GM12878 (cell line): ENCODE data around the gene NAA60. TPM values are rescaled to one million over a fixed set of nuclear protein-coding genes. Genes with fewer than 3 reads are reported as not detected.

Source experiments
- BHLHE40 ChIP-seq, 2 experiments: fragments of 450-650 bp in 1 of 2; IDR thresholded peaks; 2 replicates each; pipeline ENCODE4 v1.6.1; 2011 to 2017; ENCODE audit warnings: low read depth in 2 of 2, borderline replicate concordance in 1 of 2, improper control_type of control experiment in 1 of 2, low read length in 1 of 2, mild to moderate bottlenecking in 1 of 2
- ETV6 ChIP-seq, 2 experiments: fragments of 450-650 bp in 1 of 2; IDR thresholded peaks in 1 of 2; conservative IDR thresholded peaks in 1 of 2; 2 replicates each; pipeline ENCODE4 v1.6.1; 2014; ENCODE audit warnings: antibody characterized with exemption in 1 of 2, borderline replicate concordance in 1 of 2, low read depth in 1 of 2, mild to moderate bottlenecking in 1 of 2, moderate library complexity in 1 of 2
- EZH2 ChIP-seq: IDR thresholded peaks from 2 replicates; pipeline ENCODE4 v1.6.1; 2012; ENCODE audit warnings: low read depth, mild to moderate bottlenecking, control low read depth, inconsistent platforms, low read length, borderline replicate concordance; ENCODE audit not compliant: control insufficient read depth
- HDGF ChIP-seq: fragments of 450-650 bp; IDR thresholded peaks from 2 replicates; pipeline ENCODE4 v1.6.1; 2016; ENCODE audit warnings: antibody characterized with exemption
- IRF4 ChIP-seq: IDR thresholded peaks from 2 replicates; pipeline ENCODE4 v1.6.1; 2011; ENCODE audit warnings: low read depth, low read length
- KDM1A ChIP-seq: fragments of 200-600 bp; sonication (generic); IDR thresholded peaks from 2 replicates; pipeline ENCODE4 v1.6.1; 2016; ENCODE audit warnings: borderline replicate concordance
- NR2C1 ChIP-seq: fragments of 450-650 bp; IDR thresholded peaks from 2 replicates; pipeline ENCODE4 v1.6.1; 2017; ENCODE audit warnings: antibody characterized with exemption, mild to moderate bottlenecking, moderate library complexity
- NR2C2 ChIP-seq: IDR thresholded peaks from 2 replicates; pipeline ENCODE4 v1.6.1; 2011; ENCODE audit warnings: borderline replicate concordance, low read depth; ENCODE audit not compliant: control insufficient read depth, insufficient read length
- PAX8 ChIP-seq: fragments of 450-650 bp; IDR thresholded peaks from 2 replicates; pipeline ENCODE4 v1.6.1; 2017; ENCODE audit warnings: mild to moderate bottlenecking, moderate library complexity
- PML ChIP-seq: IDR thresholded peaks from 2 replicates; pipeline ENCODE4 v1.6.1; 2012; ENCODE audit warnings: low read length, inconsistent platforms
- RAD21 ChIP-seq: IDR thresholded peaks from 2 replicates; pipeline ENCODE4 v1.6.1; 2011; ENCODE audit warnings: mild to moderate bottlenecking, low read depth, low read length, moderate library complexity; ENCODE audit not compliant: insufficient read depth
- RAD51 ChIP-seq: fragments of 450-650 bp; IDR thresholded peaks from 2 replicates; pipeline ENCODE4 v1.6.1; 2016; ENCODE audit warnings: moderate library complexity, mild to moderate bottlenecking, inconsistent platforms
- RUNX3 ChIP-seq: IDR thresholded peaks from 2 replicates; pipeline ENCODE4 v1.6.1; 2012; ENCODE audit warnings: low read length, inconsistent platforms
- SMARCA5 ChIP-seq: fragments of 450-650 bp; IDR thresholded peaks from 2 replicates; pipeline ENCODE4 v1.6.1; 2017; ENCODE audit warnings: mild to moderate bottlenecking
- STAT3 ChIP-seq: IDR thresholded peaks from 2 replicates; pipeline ENCODE4 v1.6.1; 2011; ENCODE audit warnings: low read depth, low read length, improper control_type of control experiment
- TCF7 ChIP-seq: IDR thresholded peaks from 2 replicates; pipeline ENCODE4 v1.6.1; 2014; ENCODE audit warnings: antibody characterized with exemption, borderline replicate concordance
- ZNF217 ChIP-seq: fragments of 450-650 bp; IDR thresholded peaks from 2 replicates; pipeline ENCODE4 v1.6.1; 2017; ENCODE audit warnings: antibody characterized with exemption, mild to moderate bottlenecking
- ZNF622 ChIP-seq: fragments of 450-650 bp; IDR thresholded peaks from 2 replicates; pipeline ENCODE4 v1.6.1; 2017; ENCODE audit warnings: mild to moderate bottlenecking, inconsistent platforms
- polyA plus RNA-seq, 11 experiments: library from polyadenylated mRNA; depleted of rRNA in 4 of 11; unstranded in 6 of 11; stranded (reverse) in 5 of 11; fragments of >200 nt; fragmentation: Nextera tagmentation in 4 of 11; fragmentation: Illumina TruSeq in 1 of 11; extraction: Ambion mirVana in 4 of 11; extraction: Trizol in 1 of 11; gene quantifications; 1 replicate in 1 of 11; 2 replicates in 10 of 11; pipeline versions ENCODE4 v1.2.1 to v1.2.3, GENCODE V29; 2011 to 2016; ENCODE audit warnings: inconsistent platforms in 2 of 11, missing spikeins in 2 of 11, low read depth in 1 of 11
- total RNA-seq, 4 experiments: library from RNA; depleted of rRNA in 3 of 4; stranded (reverse); fragments of >200 nt in 3 of 4; fragmentation: Illumina TruSeq in 1 of 4; extraction: Trizol in 1 of 4; gene quantifications; 2 replicates each; pipeline versions ENCODE4 v1.2.1 to v1.2.3, GENCODE V29; 2013 to 2021
- TF ChIP-seq, protein P1 (sequence below), 3 experiments: IDR thresholded peaks in 2 of 3; conservative IDR thresholded peaks in 1 of 3; 2 replicates each; pipeline ENCODE4 v1.5.1; 2011; ENCODE audit warnings: low read depth in 3 of 3, low read length in 3 of 3, mild to moderate bottlenecking in 3 of 3, control low read depth in 2 of 3, moderate library complexity in 2 of 3, inconsistent platforms in 1 of 3, mixed read lengths in 1 of 3; ENCODE audit not compliant: control insufficient read depth in 2 of 3, insufficient read depth in 1 of 3; ENCODE audit errors: extremely low read depth in 1 of 3
- TF ChIP-seq, protein P2 (sequence below): IDR thresholded peaks from 2 replicates; pipeline ENCODE4 v1.6.1; 2011; ENCODE audit warnings: borderline replicate concordance, low read depth, mild to moderate bottlenecking, moderate library complexity, mixed read lengths, low read length; ENCODE audit not compliant: insufficient read depth; ENCODE audit errors: extremely low read length
- TF ChIP-seq, protein P3 (sequence below): IDR thresholded peaks from 2 replicates; pipeline ENCODE4 v1.6.1; 2011; ENCODE audit warnings: mild to moderate bottlenecking, low read depth, low read length, moderate library complexity; ENCODE audit not compliant: insufficient replicate concordance

The NAA60 gene
- total and polyA plus RNA-seq, 10 of the 15 experiments (the other 5 are each of a cell fraction or from before 2014, with no cell fraction given) = 6.2 to 43.1 (median 34.6) TPM

DNA sequence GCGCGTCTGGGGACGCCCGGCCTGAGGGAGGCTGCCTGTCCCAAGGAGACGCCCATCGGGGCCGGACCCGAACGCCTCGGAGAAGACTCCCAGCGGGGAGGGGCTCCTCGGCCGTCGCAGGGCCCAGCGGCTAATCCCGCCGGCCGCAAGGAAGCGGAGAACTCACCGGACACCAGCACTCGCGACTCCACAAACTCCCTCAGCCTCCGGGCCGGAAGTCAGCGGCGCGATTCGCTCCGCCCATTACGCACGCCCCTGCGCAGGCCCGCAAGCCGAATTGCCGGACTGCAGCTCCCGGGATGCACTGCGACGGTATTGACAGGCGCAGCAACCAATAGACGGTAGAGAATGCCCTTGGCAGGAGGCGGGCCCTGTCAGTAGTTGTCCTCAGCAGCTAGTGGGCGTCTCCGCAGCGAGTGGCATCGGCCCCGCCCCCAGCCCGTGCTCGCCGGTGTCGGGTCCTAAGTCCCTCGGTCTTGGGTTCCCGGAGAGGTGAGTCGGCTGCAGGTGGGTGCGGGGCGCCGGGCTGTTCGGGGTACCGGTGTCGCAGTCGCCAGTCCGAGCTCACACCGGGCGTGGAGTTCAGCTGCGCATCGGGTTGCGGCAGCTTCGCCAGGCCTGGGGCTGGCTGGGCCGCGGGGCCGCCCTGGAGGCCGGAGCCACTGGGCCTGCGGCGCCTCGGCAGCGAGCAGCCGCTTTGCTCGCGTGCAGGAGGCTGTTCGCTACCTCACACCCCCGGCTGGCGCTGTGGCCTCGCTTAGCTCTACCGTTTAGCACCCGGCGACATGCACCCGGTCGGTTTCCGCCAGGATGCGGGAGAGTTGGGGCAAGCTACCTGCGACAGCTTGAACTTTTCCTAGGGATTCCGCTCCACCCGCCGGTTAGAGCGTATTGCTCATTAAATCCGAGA is 42.4 kb upstream of the NAA60 start, which contains the start of the genes ZNF174 and ZSCAN32 (continued):
- TF ChIP-seq, protein P1, sequence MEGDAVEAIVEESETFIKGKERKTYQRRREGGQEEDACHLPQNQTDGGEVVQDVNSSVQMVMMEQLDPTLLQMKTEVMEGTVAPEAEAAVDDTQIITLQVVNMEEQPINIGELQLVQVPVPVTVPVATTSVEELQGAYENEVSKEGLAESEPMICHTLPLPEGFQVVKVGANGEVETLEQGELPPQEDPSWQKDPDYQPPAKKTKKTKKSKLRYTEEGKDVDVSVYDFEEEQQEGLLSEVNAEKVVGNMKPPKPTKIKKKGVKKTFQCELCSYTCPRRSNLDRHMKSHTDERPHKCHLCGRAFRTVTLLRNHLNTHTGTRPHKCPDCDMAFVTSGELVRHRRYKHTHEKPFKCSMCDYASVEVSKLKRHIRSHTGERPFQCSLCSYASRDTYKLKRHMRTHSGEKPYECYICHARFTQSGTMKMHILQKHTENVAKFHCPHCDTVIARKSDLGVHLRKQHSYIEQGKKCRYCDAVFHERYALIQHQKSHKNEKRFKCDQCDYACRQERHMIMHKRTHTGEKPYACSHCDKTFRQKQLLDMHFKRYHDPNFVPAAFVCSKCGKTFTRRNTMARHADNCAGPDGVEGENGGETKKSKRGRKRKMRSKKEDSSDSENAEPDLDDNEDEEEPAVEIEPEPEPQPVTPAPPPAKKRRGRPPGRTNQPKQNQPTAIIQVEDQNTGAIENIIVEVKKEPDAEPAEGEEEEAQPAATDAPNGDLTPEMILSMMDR (IDR thresholded peaks at IDR 0.05 in 2 of 3, conservative IDR thresholded peaks at IDR 0.05 in 1 of 3; ENCODE audit: control insufficient read depth in 2 of 3, extremely low read depth in 1 of 3, insufficient read depth in 1 of 3, low read depth in 3 of 3, low read length in 3 of 3) = no peak
- TF ChIP-seq RAD21 = no peak
- no peak for TF ChIP-seq STAT3
- peak; percentile 84; the same call in 1 of the 2 replicates for TF ChIP-seq PML
- no peak for TF ChIP-seq IRF4
- TF ChIP-seq BHLHE40 (IDR thresholded peaks at IDR 0.05; ENCODE audit: borderline replicate concordance in 1 of 2, low read depth in 2 of 2, low read length in 1 of 2) = peak; percentile 88 to 96
- TF ChIP-seq RAD51 = no peak
- no peak for TF ChIP-seq ETV6 (conservative IDR thresholded peaks at IDR 0.05 in 1 of 2, IDR thresholded peaks at IDR 0.05 in 1 of 2; ENCODE audit: borderline replicate concordance in 1 of 2, low read depth in 1 of 2)
- TF ChIP-seq, protein P2, sequence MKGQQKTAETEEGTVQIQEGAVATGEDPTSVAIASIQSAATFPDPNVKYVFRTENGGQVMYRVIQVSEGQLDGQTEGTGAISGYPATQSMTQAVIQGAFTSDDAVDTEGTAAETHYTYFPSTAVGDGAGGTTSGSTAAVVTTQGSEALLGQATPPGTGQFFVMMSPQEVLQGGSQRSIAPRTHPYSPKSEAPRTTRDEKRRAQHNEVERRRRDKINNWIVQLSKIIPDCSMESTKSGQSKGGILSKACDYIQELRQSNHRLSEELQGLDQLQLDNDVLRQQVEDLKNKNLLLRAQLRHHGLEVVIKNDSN = no peak
- TF ChIP-seq PAX8 = no peak
- no peak for TF ChIP-seq NR2C2
- no peak for TF ChIP-seq TCF7
- peak; percentile 87 for TF ChIP-seq HDGF
- TF ChIP-seq, protein P3, sequence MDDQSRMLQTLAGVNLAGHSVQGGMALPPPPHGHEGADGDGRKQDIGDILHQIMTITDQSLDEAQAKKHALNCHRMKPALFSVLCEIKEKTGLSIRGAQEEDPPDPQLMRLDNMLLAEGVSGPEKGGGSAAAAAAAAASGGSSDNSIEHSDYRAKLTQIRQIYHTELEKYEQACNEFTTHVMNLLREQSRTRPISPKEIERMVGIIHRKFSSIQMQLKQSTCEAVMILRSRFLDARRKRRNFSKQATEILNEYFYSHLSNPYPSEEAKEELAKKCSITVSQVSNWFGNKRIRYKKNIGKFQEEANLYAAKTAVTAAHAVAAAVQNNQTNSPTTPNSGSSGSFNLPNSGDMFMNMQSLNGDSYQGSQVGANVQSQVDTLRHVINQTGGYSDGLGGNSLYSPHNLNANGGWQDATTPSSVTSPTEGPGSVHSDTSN = peak; percentile 99
- TF ChIP-seq EZH2 = no peak
- peak; percentile 37; the same call in 1 of the 2 replicates for TF ChIP-seq NR2C1
- peak; percentile 88 for TF ChIP-seq SMARCA5
- peak; percentile 17; the same call in 1 of the 2 replicates for TF ChIP-seq RUNX3
- TF ChIP-seq ZNF217 = peak; percentile 67; the same call in 1 of the 2 replicates
- TF ChIP-seq KDM1A = no peak
- TF ChIP-seq ZNF622 = no peak
